ENCODE data around the gene ALG14. TPM values are rescaled to one million over a fixed set of nuclear protein-coding genes. Genes with fewer than 3 reads are reported as not detected.
"Not testable (repeated sequence)": the region's sequence is repeated elsewhere in the genome, so short reads cannot be mapped to it uniquely, and the experiment has no call there.

Gene ALG14
- total RNA-seq, 1 donor from 2014 or later = 0.49 TPM

DNA sequence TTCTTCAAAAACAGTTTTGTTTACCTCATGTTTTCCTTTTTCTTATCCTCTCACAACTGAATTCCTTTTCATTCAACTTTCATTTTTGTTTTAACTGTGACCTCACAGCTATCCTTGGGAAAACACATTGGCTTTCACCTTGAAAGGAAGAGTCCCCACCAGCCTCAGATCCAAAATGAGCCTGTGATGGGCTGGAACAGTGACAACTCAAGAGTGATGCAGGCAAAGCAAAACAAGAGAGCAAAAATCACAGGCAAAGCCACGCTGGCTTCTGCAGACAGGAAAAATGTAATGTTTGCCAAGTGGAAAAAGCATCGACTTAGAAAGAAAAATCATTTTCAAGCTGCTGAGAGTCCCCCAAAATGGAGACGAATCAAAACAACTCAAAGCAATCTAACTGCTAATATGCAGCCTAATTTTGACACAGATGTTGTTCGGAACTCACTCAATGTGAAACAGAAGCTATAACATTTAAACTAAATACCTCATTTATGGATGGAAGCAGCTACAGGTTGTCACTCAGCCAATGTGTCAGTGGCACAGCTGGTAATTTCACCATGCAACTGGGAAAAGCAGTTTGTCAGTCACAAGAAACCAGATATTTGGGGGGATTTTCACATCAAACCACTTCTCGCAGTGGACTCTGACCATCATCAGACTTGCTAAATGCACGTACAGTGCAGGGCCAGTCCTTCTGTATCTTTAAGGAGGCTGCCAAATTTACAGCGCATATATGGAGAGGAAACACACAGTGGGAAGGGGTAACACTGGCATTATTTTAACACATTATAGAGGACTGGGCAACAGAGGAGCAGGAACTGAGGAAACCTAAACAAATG is 50.7 kb downstream of the ALG14 start:
- no peaks in the 10 kb centered on the region for H3K79me2 ChIP-seq (ENCODE audit: low read depth)
- H3K27ac ChIP-seq = no peak overlapping the region
- H3K9me3 ChIP-seq (ENCODE audit: low read depth) = no peaks in the 10 kb centered on the region
- no peak for TF ChIP-seq EZH2 (IDR thresholded peaks at IDR 0.05)
- no peak for TF ChIP-seq EZH2phosphoT487 (IDR thresholded peaks at IDR 0.05)
- TF ChIP-seq, protein P1, sequence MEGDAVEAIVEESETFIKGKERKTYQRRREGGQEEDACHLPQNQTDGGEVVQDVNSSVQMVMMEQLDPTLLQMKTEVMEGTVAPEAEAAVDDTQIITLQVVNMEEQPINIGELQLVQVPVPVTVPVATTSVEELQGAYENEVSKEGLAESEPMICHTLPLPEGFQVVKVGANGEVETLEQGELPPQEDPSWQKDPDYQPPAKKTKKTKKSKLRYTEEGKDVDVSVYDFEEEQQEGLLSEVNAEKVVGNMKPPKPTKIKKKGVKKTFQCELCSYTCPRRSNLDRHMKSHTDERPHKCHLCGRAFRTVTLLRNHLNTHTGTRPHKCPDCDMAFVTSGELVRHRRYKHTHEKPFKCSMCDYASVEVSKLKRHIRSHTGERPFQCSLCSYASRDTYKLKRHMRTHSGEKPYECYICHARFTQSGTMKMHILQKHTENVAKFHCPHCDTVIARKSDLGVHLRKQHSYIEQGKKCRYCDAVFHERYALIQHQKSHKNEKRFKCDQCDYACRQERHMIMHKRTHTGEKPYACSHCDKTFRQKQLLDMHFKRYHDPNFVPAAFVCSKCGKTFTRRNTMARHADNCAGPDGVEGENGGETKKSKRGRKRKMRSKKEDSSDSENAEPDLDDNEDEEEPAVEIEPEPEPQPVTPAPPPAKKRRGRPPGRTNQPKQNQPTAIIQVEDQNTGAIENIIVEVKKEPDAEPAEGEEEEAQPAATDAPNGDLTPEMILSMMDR (IDR thresholded peaks at IDR 0.05) = no peak
- no peaks in the 10 kb centered on the region for H3K27me3 Mint-ChIP-seq (ENCODE audit: insufficient read depth, low read depth)
- H3K4me2 ChIP-seq = no peak overlapping the region
- peaks cover 16% of the 10 kb centered on the region for H3K36me3 Mint-ChIP-seq
- peaks cover 37% of the 10 kb centered on the region for H3K4me1 Mint-ChIP-seq
- H3K27me3 ChIP-seq = no peaks in the 10 kb centered on the region
- H3K27ac Mint-ChIP-seq = no peak overlapping the region
- peaks cover 16% of the 10 kb centered on the region for H3K9me3 Mint-ChIP-seq
- peaks cover 9% of the 10 kb centered on the region for H3K4me1 ChIP-seq
- H3F3A ChIP-seq (ENCODE audit: low read depth) = no peaks in the 10 kb centered on the region
- DNase-seq (ENCODE audit: low spot score) = no peak
- no peak overlapping the region for H3K4me3 ChIP-seq
- no peaks in the 10 kb centered on the region for H4K20me1 ChIP-seq (ENCODE audit: low read depth)
- H3K36me3 ChIP-seq = no peaks in the 10 kb centered on the region
- H2AFZ ChIP-seq (replicated peaks) = no peak overlapping the region
- no peak overlapping the region for H3K4me3 Mint-ChIP-seq
- no peak overlapping the region for H3K9ac ChIP-seq

DNA sequence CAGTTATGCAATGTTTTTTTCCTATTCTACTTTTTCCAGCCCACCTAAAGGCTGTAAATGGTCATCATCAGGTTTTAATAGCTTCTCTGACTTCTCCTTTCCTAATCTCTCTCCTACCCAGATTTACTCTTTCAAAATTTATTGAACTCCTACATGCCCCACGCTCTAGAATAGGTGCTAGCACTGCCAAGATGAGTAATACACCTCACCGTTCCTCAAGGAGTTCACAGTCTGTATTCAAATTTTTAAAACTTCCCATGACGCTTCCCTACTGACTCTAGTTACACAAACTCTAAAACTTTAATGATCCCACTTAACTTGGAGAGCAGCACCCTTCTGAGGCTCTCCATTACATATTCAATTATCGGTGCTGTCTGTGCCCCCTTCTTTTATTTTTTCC is 51.6 kb downstream of the ALG14 start:
- Histone ChIP-seq H2AFZ (replicated peaks) (no peak overlapping the region), H3K27ac (no peak overlapping the region)

DNA sequence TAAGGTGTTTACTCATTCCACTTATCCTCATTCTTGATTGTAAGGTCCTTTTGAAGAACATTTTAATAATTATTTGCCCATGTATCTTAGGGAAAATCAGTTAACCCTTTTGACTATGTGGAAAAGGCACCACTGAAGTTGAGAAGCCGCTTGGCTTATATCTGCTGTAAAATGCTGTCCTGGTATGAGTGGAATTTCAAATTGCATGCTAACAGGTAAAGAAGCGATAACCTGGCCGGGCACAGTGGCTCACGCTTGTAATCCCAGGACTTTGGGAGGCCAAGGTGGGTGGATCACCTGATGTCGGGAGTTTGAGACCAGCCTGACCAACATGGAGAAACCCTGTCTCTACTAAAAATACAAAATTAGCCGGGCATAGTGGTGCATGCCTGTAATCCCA is 53.3 kb downstream of the ALG14 start:
- not testable (repeated sequence) for H3K4me3 ChIP-seq; H3F3A ChIP-seq (ENCODE audit: low read depth); H3K4me2 ChIP-seq; H4K20me1 ChIP-seq (ENCODE audit: low read depth); H2AFZ ChIP-seq (replicated peaks); H3K36me3 Mint-ChIP-seq; H3K79me2 ChIP-seq (ENCODE audit: low read depth); H3K4me3 Mint-ChIP-seq; H3K27me3 Mint-ChIP-seq (ENCODE audit: insufficient read depth, low read depth); H3K27ac Mint-ChIP-seq; H3K27me3 ChIP-seq; H3K9me3 Mint-ChIP-seq; H3K36me3 ChIP-seq; H3K9ac ChIP-seq; H3K27ac ChIP-seq; H3K9me3 ChIP-seq (ENCODE audit: low read depth); DNase-seq (ENCODE audit: low spot score)
- H3K4me1 Mint-ChIP-seq = peaks cover 46% of the 10 kb centered on the region
- H3K4me1 ChIP-seq = peaks cover 19% of the 10 kb centered on the region

More for the DNA sequence above, 51.6 kb downstream of the ALG14 start:
- no peaks in the 10 kb centered on the region for H3K27me3 Mint-ChIP-seq (ENCODE audit: insufficient read depth, low read depth)
- no peaks in the 10 kb centered on the region for H3F3A ChIP-seq (ENCODE audit: low read depth)
- H3K27ac Mint-ChIP-seq = no peak overlapping the region
- peaks cover 12% of the 10 kb centered on the region for H3K9me3 Mint-ChIP-seq
- no peak for TF ChIP-seq EZH2 (IDR thresholded peaks at IDR 0.05)
- TF ChIP-seq, protein P1 (IDR thresholded peaks at IDR 0.05) = no peak
- no peak for TF ChIP-seq EZH2phosphoT487 (IDR thresholded peaks at IDR 0.05)
- H3K36me3 Mint-ChIP-seq = peaks cover 12% of the 10 kb centered on the region
- no peaks in the 10 kb centered on the region for H3K27me3 ChIP-seq
- H3K9me3 ChIP-seq (ENCODE audit: low read depth) = no peaks in the 10 kb centered on the region
- H3K4me3 Mint-ChIP-seq = no peak overlapping the region
- H3K4me2 ChIP-seq = no peak overlapping the region
- DNase-seq (ENCODE audit: low spot score) = no peak
- H3K4me3 ChIP-seq = no peak overlapping the region
- H3K9ac ChIP-seq = no peak overlapping the region
- no peaks in the 10 kb centered on the region for H3K36me3 ChIP-seq
- no peaks in the 10 kb centered on the region for H4K20me1 ChIP-seq (ENCODE audit: low read depth)
- no peaks in the 10 kb centered on the region for H3K79me2 ChIP-seq (ENCODE audit: low read depth)
- peaks cover 10% of the 10 kb centered on the region for H3K4me1 ChIP-seq
- peaks cover 43% of the 10 kb centered on the region for H3K4me1 Mint-ChIP-seq

Measured in neural progenitor cell (in vitro differentiated cells).